OCI-LY7 (cell line): ENCODE results near the gene DLGAP1.

Source experiments
- CTCF ChIP-seq: fragments of 200-600 bp; sonication (generic); conservative IDR thresholded peaks from 2 replicates; pipeline ENCODE4 v1.5.1; 2014; ENCODE audit warnings: mild to moderate bottlenecking, antibody characterized with exemption, low read length, moderate library complexity, mixed read lengths
- EZH2phosphoT487 ChIP-seq: fragments of 200-600 bp; sonication (generic); IDR thresholded peaks from 2 replicates; pipeline ENCODE4 v1.6.1; 2018; ENCODE audit warnings: low read depth, borderline replicate concordance, mild to moderate bottlenecking, mixed run types, antibody characterized with exemption, low read length, moderate library complexity, mixed read lengths

GRCh38 chr18:3654442-3655253 lies 800.5 kb downstream of the DLGAP1 start:
- TF ChIP-seq EZH2phosphoT487 (no peak), CTCF (no peak)
